HUES48 (cell line): Measurements from ENCODE around the gene STOML1.

Experiments
- H3K27ac ChIP-seq: one replicate; pipeline ENCODE4 v1.7.0; 2013; ENCODE audit warnings: low read depth, low read length, inconsistent platforms
- H3K27me3 ChIP-seq: 2 replicates; pipeline ENCODE4 v1.6.1; 2013; ENCODE audit warnings: mild to moderate bottlenecking, low read length; ENCODE audit not compliant: control insufficient read depth, insufficient read depth
- H3K36me3 ChIP-seq: 2 replicates; pipeline ENCODE4 v1.6.1; 2013; ENCODE audit warnings: low read length; ENCODE audit not compliant: control insufficient read depth, insufficient read depth
- H3K4me1 ChIP-seq: 2 replicates; pipeline ENCODE4 v1.6.1; 2013; ENCODE audit warnings: mild to moderate bottlenecking, low read length; ENCODE audit not compliant: control insufficient read depth, insufficient read depth
- H3K4me3 ChIP-seq: 2 replicates; pipeline ENCODE4 v1.5.1; 2013; ENCODE audit warnings: mild to moderate bottlenecking, low read depth, low read length
- H3K9ac ChIP-seq: 2 replicates; pipeline ENCODE4 v1.6.1; 2013; ENCODE audit warnings: mild to moderate bottlenecking, low read depth, low read length, moderate library complexity
- H3K9me3 ChIP-seq: 2 replicates; pipeline ENCODE4 v1.6.1; 2013; ENCODE audit warnings: low read length; ENCODE audit not compliant: control insufficient read depth, insufficient read depth

The STOML1 gene

GRCh38 chr15:74034206-74034755 lies 42.2 kb upstream of the STOML1 start:
- Histone ChIP-seq H3K27me3 (no peaks in the 10 kb centered on the region), H3K9ac (no peak overlapping the region), H3K4me1 (peaks cover 11% of the 10 kb centered on the region), H3K4me3 (no peak overlapping the region), H3K36me3 (peaks cover 19% of the 10 kb centered on the region), H3K9me3 (no peaks in the 10 kb centered on the region), H3K27ac (no peak overlapping the region)

GRCh38 chr15:74032606-74033561 lies 40.8 kb upstream of the STOML1 start:
- H3K36me3 ChIP-seq: peaks cover 24% of the 10 kb centered on the region

GRCh38 chr15:74032046-74032445 lies 40.0 kb upstream of the STOML1 start:
- H3K4me1 ChIP-seq: peaks cover 5% of the 10 kb centered on the region
- H3K27ac ChIP-seq: no peak overlapping the region
- H3K27me3 ChIP-seq: no peaks in the 10 kb centered on the region
- H3K4me3 ChIP-seq: no peak overlapping the region
- H3K9me3 ChIP-seq: no peaks in the 10 kb centered on the region
- H3K9ac ChIP-seq: no peak overlapping the region
- H3K36me3 ChIP-seq: peaks cover 28% of the 10 kb centered on the region

More at GRCh38 chr15:74032606-74033561, 40.8 kb upstream of the STOML1 start:
- Histone ChIP-seq H3K9ac (no peak overlapping the region), H3K4me3 (no peak overlapping the region), H3K27ac (no peak overlapping the region), H3K27me3 (no peaks in the 10 kb centered on the region), H3K4me1 (peaks cover 11% of the 10 kb centered on the region), H3K9me3 (no peaks in the 10 kb centered on the region)

- H3K4me1 ChIP-seq: no peaks in the 10 kb centered on the region
- H3K9me3 ChIP-seq: no peaks in the 10 kb centered on the region
- no peak overlapping the region for H3K27ac ChIP-seq
- H3K4me3 ChIP-seq: no peak overlapping the region
- H3K27me3 ChIP-seq: no peaks in the 10 kb centered on the region
- no peak overlapping the region for H3K9ac ChIP-seq
- peaks cover 34% of the 10 kb centered on the region for H3K36me3 ChIP-seq
Measured at GRCh38 chr15:74028646-74029045, 36.6 kb upstream of the STOML1 start.

GRCh38 chr15:74027688-74028087 lies 35.6 kb upstream of the STOML1 start:
- no peak overlapping the region for H3K27ac ChIP-seq
- no peak overlapping the region for H3K9ac ChIP-seq
- no peak overlapping the region for H3K4me3 ChIP-seq
- no peaks in the 10 kb centered on the region for H3K9me3 ChIP-seq
- no peaks in the 10 kb centered on the region for H3K27me3 ChIP-seq
- peaks cover 42% of the 10 kb centered on the region for H3K36me3 ChIP-seq
- no peaks in the 10 kb centered on the region for H3K4me1 ChIP-seq

- no peaks in the 10 kb centered on the region for H3K9me3 ChIP-seq
- H3K27me3 ChIP-seq: no peaks in the 10 kb centered on the region
- no peak overlapping the region for H3K27ac ChIP-seq
- H3K9ac ChIP-seq: no peak overlapping the region
- no peak overlapping the region for H3K4me3 ChIP-seq
- H3K36me3 ChIP-seq: peaks cover 43% of the 10 kb centered on the region
- H3K4me1 ChIP-seq: no peaks in the 10 kb centered on the region
Measured at GRCh38 chr15:74025436-74025835, 33.3 kb upstream of the STOML1 start.

- H3K27ac ChIP-seq: no peak overlapping the region
- H3K36me3 ChIP-seq: peaks cover 43% of the 10 kb centered on the region
- H3K9ac ChIP-seq: no peak overlapping the region
- H3K9me3 ChIP-seq: no peaks in the 10 kb centered on the region
- H3K4me1 ChIP-seq: no peaks in the 10 kb centered on the region
- H3K27me3 ChIP-seq: no peaks in the 10 kb centered on the region
- no peak overlapping the region for H3K4me3 ChIP-seq
Measured at GRCh38 chr15:74024687-74025086, 32.6 kb upstream of the STOML1 start.

GRCh38 chr15:74022706-74023470 lies 30.8 kb upstream of the STOML1 start:
- no peak overlapping the region for H3K9ac ChIP-seq
- H3K4me3 ChIP-seq: no peak overlapping the region
- H3K4me1 ChIP-seq: no peaks in the 10 kb centered on the region
- H3K27me3 ChIP-seq: no peaks in the 10 kb centered on the region
- H3K9me3 ChIP-seq: no peaks in the 10 kb centered on the region
- no peak overlapping the region for H3K27ac ChIP-seq
- peaks cover 38% of the 10 kb centered on the region for H3K36me3 ChIP-seq

- no peak overlapping the region for H3K27ac ChIP-seq
- peaks cover 22% of the 10 kb centered on the region for H3K36me3 ChIP-seq
- H3K9ac ChIP-seq: no peak overlapping the region
- H3K4me3 ChIP-seq: no peak overlapping the region
- no peaks in the 10 kb centered on the region for H3K27me3 ChIP-seq
- no peaks in the 10 kb centered on the region for H3K9me3 ChIP-seq
- no peaks in the 10 kb centered on the region for H3K4me1 ChIP-seq
Measured at GRCh38 chr15:74019734-74020133, 27.6 kb upstream of the STOML1 start.

- H3K4me3 ChIP-seq: no peak overlapping the region
- H3K27ac ChIP-seq: no peak overlapping the region
- no peaks in the 10 kb centered on the region for H3K4me1 ChIP-seq
- no peaks in the 10 kb centered on the region; the same call in 1 of the 2 replicates for H3K36me3 ChIP-seq
- H3K9me3 ChIP-seq: no peaks in the 10 kb centered on the region
- H3K27me3 ChIP-seq: no peaks in the 10 kb centered on the region
- no peak overlapping the region for H3K9ac ChIP-seq
Measured at GRCh38 chr15:74013374-74013894, 21.3 kb upstream of the STOML1 start.
